Measurements from ENCODE around the gene ARHGAP10. TPM values are rescaled to one million over a fixed set of nuclear protein-coding genes. Genes with fewer than 3 reads are reported as not detected.

The ARHGAP10 gene
- total and polyA plus RNA-seq, 10 of the 15 experiments (the other 5 are each of a cell fraction or from before 2014, with no cell fraction given) = 1.3 to 25.8 (median 17.2) TPM

DNA sequence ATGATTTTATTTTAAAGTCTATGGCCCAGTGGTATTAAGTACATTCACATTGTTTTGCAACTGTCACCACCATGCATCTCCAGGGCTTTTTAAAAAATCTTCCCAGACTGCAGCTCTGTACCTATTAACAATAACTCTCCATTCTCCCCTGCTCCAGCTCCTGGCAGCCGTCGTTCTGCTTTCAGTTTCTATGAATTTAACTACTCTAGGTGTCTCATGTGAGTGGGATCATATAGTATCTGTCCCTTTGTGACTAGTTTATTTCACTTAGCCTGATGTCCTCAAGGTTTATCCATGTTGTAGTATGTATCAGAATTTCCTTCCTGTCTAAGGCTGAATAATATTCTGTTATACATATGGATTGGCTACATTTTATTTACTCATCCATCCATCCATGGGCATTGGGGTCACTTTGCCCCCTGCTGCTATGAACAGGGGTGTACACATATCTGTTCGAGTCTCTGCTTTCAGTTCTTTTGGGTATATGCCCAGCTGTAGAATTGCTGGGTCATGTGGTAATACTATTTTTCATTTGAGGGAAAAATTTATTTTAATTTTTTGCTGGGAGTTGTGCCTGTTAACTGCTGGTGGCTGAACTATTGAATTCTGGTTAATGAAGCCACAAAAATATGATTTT, 131.3 kb downstream of the ARHGAP10 start:
- RAD21 ChIA-PET (ENCODE audit: unreplicated experiment) = interaction anchor here (0.6 to 6.3 kb wide), 22 partner anchors 13 to 274 kb away, joined by 3 to 129 read pairs (median 4); partner anchors contain the start of genes ARHGAP10 and TMEM184C
- ATAC-seq = peak; percentile 73
- Histone ChIP-seq H2AFZ (ENCODE audit: control insufficient read depth, low read depth, low read length) (no peak overlapping the region), H3K9me3 (replicated peaks; ENCODE audit: control insufficient read depth, insufficient read depth, low read length) (no peaks in the 10 kb centered on the region), H3K79me2 (ENCODE audit: control insufficient read depth, insufficient read depth, low read length) (no peaks in the 10 kb centered on the region), H3K27me3 (replicated peaks in 1 of 2; ENCODE audit: control insufficient read depth in 2 of 2, insufficient read depth in 2 of 2, low read length in 1 of 2) (no peaks in the 10 kb centered on the region), H3K4me3 (no peak overlapping the region), H3K4me1 (ENCODE audit: control insufficient read depth, insufficient read depth, low read length) (0 out of 2 replicates have a peak, but pooled peaks cover 2% of the 10 kb centered on the region), H3K9ac (ENCODE audit: control insufficient read depth, insufficient read depth, low read length) (no peak overlapping the region), H3K27ac (ENCODE audit: control insufficient read depth, insufficient read depth) (no peak overlapping the region; the same call in 1 of the 2 replicates), H4K20me1 (ENCODE audit: control insufficient read depth, insufficient read depth) (no peaks in the 10 kb centered on the region), H3K4me2 (ENCODE audit: control insufficient read depth, insufficient read depth) (no peak overlapping the region), H3K36me3 (ENCODE audit: control insufficient read depth in 2 of 2, insufficient read depth in 2 of 2, low read length in 1 of 2) (peaks cover 4 to 7% of the 10 kb centered on the region in 2 experiments; a peak in 3 of 4 replicates)
- intact Hi-C loops (cut with micrococcal nuclease; ENCODE audit: unreplicated experiment) (no loop called here), in situ Hi-C loops (cut with MboI) (loop anchor here (10.0 kb wide), 1 partner anchor 698 kb away; no protein-coding TSS in a partner anchor)
- WGBS (ENCODE audit: insufficient coverage, insufficient replicate concordance, low lambda C conversion rate, missing lambda C conversion rate) = 5% methylated on average over 3 of the region's 3 CpGs
- no TSS peak for BruUV-seq (replicated peaks)
- FAIRE-seq = peak; percentile 41
- SMC1A ChIA-PET (ENCODE audit: uncharacterized antibody, unreplicated experiment) = interaction anchor here (0.7 to 8.4 kb wide), 30 partner anchors 13 to 344 kb away, joined by 3 to 251 read pairs (median 4); partner anchors contain the start of genes ARHGAP10, PRMT9 and TMEM184C
- no peak for DNase-seq (ENCODE audit: low read depth, low spot score)
- POLR2A ChIA-PET = interaction anchor here (0.6 to 1.3 kb wide), 3 partner anchors 20 to 153 kb away, joined by 3 to 5 read pairs (median 3); no protein-coding TSS in a partner anchor
- CTCF ChIA-PET = interaction anchor here (0.7 to 7.2 kb wide), 19 partner anchors 7 to 345 kb away, joined by 3 to 343 read pairs (median 6); partner anchors contain the start of gene ARHGAP10
- TF ChIP-seq SMC3 (IDR thresholded peaks at IDR 0.05; ENCODE audit: borderline replicate concordance, low read length) (peak; percentile 49; the same call in 1 of the 2 replicates), SIN3A (IDR thresholded peaks at IDR 0.05; ENCODE audit: low read depth, low read length) (no peak), SP1 (IDR thresholded peaks at IDR 0.05; ENCODE audit: low read depth, low read length) (no peak), NFIC (IDR thresholded peaks at IDR 0.05; ENCODE audit: low read depth, low read length) (no peak), IKZF1 (conservative IDR thresholded peaks at IDR 0.05) (0 out of 2 replicates have a peak, but pooled peaks have one; percentile 20), SREBF1 (IDR thresholded peaks at IDR 0.05; ENCODE audit: low read length) (no peak), ZNF274 (IDR thresholded peaks at IDR 0.05; ENCODE audit: insufficient read depth, insufficient read length) (no peak), TCF3 (IDR thresholded peaks at IDR 0.05; ENCODE audit: borderline replicate concordance, insufficient read depth, low read depth, low read length) (no peak), RB1 (IDR thresholded peaks at IDR 0.05; ENCODE audit: borderline replicate concordance) (no peak), POLR2AphosphoS2 (IDR thresholded peaks at IDR 0.05; ENCODE audit: low read depth, low read length) (no peak), MXI1 (IDR thresholded peaks at IDR 0.05; ENCODE audit: low read depth, low read length) (no peak), YY1 (IDR thresholded peaks at IDR 0.05; ENCODE audit: low read depth, low read length) (no peak)
- TF ChIP-seq, protein P1, sequence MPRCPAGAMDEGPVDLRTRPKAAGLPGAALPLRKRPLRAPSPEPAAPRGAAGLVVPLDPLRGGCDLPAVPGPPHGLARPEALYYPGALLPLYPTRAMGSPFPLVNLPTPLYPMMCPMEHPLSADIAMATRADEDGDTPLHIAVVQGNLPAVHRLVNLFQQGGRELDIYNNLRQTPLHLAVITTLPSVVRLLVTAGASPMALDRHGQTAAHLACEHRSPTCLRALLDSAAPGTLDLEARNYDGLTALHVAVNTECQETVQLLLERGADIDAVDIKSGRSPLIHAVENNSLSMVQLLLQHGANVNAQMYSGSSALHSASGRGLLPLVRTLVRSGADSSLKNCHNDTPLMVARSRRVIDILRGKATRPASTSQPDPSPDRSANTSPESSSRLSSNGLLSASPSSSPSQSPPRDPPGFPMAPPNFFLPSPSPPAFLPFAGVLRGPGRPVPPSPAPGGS (IDR thresholded peaks at IDR 0.05; ENCODE audit: borderline replicate concordance, insufficient read depth, low read depth, low read length, poor library complexity, severe bottlenecking) = no peak
- TF ChIP-seq, protein P2, sequence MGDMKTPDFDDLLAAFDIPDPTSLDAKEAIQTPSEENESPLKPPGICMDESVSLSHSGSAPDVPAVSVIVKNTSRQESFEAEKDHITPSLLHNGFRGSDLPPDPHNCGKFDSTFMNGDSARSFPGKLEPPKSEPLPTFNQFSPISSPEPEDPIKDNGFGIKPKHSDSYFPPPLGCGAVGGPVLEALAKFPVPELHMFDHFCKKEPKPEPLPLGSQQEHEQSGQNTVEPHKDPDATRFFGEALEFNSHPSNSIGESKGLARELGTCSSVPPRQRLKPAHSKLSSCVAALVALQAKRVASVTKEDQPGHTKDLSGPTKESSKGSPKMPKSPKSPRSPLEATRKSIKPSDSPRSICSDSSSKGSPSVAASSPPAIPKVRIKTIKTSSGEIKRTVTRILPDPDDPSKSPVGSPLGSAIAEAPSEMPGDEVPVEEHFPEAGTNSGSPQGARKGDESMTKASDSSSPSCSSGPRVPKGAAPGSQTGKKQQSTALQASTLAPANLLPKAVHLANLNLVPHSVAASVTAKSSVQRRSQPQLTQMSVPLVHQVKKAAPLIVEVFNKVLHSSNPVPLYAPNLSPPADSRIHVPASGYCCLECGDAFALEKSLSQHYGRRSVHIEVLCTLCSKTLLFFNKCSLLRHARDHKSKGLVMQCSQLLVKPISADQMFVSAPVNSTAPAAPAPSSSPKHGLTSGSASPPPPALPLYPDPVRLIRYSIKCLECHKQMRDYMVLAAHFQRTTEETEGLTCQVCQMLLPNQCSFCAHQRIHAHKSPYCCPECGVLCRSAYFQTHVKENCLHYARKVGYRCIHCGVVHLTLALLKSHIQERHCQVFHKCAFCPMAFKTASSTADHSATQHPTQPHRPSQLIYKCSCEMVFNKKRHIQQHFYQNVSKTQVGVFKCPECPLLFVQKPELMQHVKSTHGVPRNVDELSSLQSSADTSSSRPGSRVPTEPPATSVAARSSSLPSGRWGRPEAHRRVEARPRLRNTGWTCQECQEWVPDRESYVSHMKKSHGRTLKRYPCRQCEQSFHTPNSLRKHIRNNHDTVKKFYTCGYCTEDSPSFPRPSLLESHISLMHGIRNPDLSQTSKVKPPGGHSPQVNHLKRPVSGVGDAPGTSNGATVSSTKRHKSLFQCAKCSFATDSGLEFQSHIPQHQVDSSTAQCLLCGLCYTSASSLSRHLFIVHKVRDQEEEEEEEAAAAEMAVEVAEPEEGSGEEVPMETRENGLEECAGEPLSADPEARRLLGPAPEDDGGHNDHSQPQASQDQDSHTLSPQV (IDR thresholded peaks at IDR 0.05) = no peak
- TF ChIP-seq, protein P3, sequence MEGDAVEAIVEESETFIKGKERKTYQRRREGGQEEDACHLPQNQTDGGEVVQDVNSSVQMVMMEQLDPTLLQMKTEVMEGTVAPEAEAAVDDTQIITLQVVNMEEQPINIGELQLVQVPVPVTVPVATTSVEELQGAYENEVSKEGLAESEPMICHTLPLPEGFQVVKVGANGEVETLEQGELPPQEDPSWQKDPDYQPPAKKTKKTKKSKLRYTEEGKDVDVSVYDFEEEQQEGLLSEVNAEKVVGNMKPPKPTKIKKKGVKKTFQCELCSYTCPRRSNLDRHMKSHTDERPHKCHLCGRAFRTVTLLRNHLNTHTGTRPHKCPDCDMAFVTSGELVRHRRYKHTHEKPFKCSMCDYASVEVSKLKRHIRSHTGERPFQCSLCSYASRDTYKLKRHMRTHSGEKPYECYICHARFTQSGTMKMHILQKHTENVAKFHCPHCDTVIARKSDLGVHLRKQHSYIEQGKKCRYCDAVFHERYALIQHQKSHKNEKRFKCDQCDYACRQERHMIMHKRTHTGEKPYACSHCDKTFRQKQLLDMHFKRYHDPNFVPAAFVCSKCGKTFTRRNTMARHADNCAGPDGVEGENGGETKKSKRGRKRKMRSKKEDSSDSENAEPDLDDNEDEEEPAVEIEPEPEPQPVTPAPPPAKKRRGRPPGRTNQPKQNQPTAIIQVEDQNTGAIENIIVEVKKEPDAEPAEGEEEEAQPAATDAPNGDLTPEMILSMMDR (IDR thresholded peaks at IDR 0.05 in 2 of 3, conservative IDR thresholded peaks at IDR 0.05 in 1 of 3; ENCODE audit: control insufficient read depth in 2 of 3, extremely low read depth in 1 of 3, insufficient read depth in 1 of 3, low read depth in 3 of 3, low read length in 3 of 3) = peak in 2 of 3 experiments; percentile 13 to 21; a peak in 2 of 6 replicates

All from GM12878 (cell line).